Activated CD8-positive, alpha-beta memory T cell treated with anti-CD3 and anti-CD28 coated beads for 48 hours (primary cell): ENCODE results near the gene C15orf62.

Experiments used
- DNase-seq, 3 experiments: peaks; one replicate each; pipeline ENCODE4 v3.0.0-alpha.2; 2020; ENCODE audit warnings: low read depth in 2 of 3, low spot score in 2 of 3

C15orf62 gene

GRCh38 chr15:40769274-40770146, at the start of gene C15orf62:
Gene C15orf62, plus strand, starts transcription at chr15:40769980. Its CDS starts 516 bp downstream, at chr15:40770496.
- peak; percentile 23 to 40 (median 36) for DNase-seq

GRCh38 chr15:40721701-40722100, 48.1 kb upstream of the C15orf62 start:
- no peak for DNase-seq

- no peak for DNase-seq
Observed at GRCh38 chr15:40722354-40722753, 47.4 kb upstream of the C15orf62 start.

GRCh38 chr15:40722934-40723333, 46.8 kb upstream of the C15orf62 start:
- DNase-seq, result no peak

GRCh38 chr15:40723919-40724318, 45.9 kb upstream of the C15orf62 start:
- DNase-seq, result no peak

GRCh38 chr15:40731034-40731433, 38.7 kb upstream of the C15orf62 start:
- DNase-seq, result no peak

- DNase-seq, result no peak
Observed at GRCh38 chr15:40736575-40736974, 33.2 kb upstream of the C15orf62 start.

- no peak for DNase-seq
Observed at GRCh38 chr15:40737048-40737447, 32.7 kb upstream of the C15orf62 start.

- DNase-seq, result no peak
Observed at GRCh38 chr15:40739047-40739446, 30.7 kb upstream of the C15orf62 start.

GRCh38 chr15:40739854-40740253, 29.9 kb upstream of the C15orf62 start:
- DNase-seq, result no peak

GRCh38 chr15:40743485-40743901, 26.3 kb upstream of the C15orf62 start:
- DNase-seq, result no peak

- DNase-seq, result peak in 2 of 3 experiments; percentile 24 to 44
Observed at GRCh38 chr15:40743921-40744814, 25.6 kb upstream of the C15orf62 start.

GRCh38 chr15:40744815-40745152, 25.0 kb upstream of the C15orf62 start:
- no peak for DNase-seq

GRCh38 chr15:40746916-40747418, 22.8 kb upstream of the C15orf62 start:
- no peak for DNase-seq

- no peak for DNase-seq
Observed at GRCh38 chr15:40747685-40748631, 21.8 kb upstream of the C15orf62 start.

- no peak for DNase-seq
Observed at GRCh38 chr15:40749151-40749630, 20.6 kb upstream of the C15orf62 start.

- no peak for DNase-seq
Observed at GRCh38 chr15:40750885-40751284, 18.9 kb upstream of the C15orf62 start.

- DNase-seq, result no peak
Observed at GRCh38 chr15:40751745-40752144, 18.0 kb upstream of the C15orf62 start.

GRCh38 chr15:40754574-40754882, 15.3 kb upstream of the C15orf62 start:
- DNase-seq, result no peak
